GM21737 (cell line): ENCODE data around the gene CAMK2A.

Experiments used
- ATAC-seq: cut with Tn5 transposase; IDR thresholded peaks from one replicate; pipeline ENCODE4 v1.9.1; 2021; ENCODE audit warnings: mild to moderate bottlenecking, moderate library complexity; ENCODE audit not compliant: unreplicated experiment

Gene CAMK2A

DNA sequence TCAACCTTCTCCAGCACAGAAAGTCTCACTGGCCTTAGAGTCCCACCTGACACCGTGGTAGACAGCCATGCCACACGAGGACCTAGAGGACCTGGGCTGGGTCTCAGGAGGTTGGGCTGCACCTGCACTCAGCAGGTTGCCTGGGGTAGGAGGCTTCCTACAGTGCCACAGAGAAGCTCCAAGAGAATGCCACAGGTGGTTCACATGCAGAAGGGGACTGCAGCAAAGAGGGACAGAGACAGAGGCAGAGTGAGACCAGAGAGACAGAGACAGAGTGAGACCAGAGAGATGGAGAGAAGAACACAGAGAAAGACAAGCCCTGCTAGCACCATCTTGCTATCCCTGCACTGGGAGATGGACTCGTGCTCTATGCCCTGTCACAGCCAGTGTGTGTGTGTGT is 5.7 kb downstream of the CAMK2A start:
- no peak for ATAC-seq

DNA sequence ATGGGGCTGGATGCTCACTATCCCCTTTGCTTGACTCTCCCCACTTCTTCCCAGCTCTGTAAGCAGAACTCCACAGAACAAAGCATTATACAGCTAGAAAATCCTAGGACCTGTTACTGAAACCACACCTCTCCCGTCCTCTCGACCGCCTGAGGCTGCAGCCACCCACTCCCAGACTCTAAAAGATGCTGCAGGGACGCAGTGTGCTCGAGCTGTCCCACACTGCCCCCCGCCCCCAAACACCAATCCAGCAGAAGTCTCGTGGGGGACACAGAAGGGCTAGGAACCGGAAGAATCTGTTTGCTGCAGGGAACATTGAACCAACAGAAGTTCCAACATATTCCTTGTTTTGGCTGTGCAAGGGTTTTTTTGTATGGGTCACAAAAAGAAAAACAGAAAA is 7.6 kb downstream of the CAMK2A start:
- no peak for ATAC-seq

DNA sequence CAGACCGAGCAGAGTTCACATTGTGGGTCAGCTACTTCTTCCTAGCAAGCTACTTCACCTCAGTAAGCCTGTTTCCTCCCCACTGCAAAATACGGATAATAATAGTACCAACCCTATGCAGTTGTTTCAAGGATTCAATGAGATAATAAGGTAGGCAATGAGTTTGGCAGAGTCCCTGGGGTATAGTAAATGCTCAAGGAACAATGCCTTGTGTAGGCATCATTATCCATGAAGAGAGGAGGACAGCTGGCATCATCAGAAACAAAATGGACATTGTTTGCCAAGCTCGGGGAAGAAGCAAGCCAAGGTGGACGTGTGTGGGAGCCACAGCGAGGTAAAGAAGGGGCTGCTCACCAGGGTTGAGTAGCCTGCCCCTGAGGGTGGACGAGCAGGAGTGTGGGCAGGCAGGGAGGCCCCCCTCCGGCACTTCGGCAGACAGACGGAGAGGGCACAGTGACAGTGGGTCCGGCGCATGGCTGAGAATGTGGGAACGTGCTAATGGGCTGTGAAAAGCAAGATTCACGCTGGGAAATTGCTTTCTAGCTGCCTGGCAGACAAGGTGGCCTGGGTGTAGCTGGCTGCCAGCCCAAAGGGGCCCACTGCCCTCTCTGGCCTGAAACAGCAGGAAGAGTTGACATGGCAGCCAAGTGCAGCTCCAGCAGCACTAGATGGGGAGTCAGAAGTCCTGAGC is 10.1 kb downstream of the CAMK2A start:
- ATAC-seq: no peak

DNA sequence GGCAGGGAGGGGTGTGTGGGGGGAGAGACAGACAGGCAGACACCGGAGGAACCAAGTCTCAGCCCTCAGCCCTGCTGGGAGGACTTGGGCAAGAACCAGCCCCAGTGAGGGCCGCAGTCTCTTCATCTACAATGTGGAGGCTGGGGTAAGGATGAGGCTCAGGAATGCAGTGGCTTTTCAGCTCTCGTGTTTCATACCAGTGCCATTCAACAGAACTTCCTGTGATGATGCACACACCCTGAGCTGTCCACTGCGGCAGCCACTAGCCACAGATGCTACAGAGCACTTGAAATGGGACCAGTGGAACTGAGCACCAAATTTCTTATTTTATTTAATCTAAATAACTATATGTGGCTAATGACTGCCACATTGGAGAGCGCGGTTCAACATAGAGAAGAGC is 10.7 kb downstream of the CAMK2A start:
- ATAC-seq: no peak

DNA sequence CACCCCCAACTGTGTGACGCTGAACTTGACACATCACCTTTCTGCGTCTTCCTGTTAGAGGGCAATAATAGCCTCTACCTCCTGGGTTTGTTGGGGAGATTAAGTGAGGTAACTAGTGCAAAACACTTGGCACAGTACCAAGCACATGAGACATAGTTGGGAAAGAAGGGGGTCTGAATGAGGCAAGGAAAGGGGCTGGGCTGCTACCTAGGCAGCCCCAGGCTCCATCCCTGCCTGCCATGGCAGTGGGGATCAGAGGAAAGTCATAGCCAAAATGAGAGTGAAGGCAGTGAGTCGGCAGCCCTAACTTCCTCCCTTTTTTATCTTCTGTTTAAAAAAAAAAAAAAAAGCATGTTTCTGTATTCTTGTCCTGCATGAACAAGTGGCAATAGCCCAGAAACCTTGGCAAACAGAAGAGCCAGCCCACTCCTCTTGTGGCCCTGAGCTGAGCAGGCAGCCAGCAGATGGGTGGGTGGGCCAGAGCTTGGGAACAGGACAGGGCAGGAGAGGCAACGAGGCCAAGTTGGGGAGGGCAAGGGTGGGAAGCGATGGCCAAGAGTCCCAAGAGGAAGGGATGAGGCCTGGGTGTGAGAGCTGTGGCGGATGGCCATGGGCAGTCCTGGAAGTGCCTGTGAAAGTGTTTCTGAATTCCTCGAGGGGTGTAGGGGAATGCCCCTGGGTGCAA is 11.4 kb downstream of the CAMK2A start:
- no peak for ATAC-seq

DNA sequence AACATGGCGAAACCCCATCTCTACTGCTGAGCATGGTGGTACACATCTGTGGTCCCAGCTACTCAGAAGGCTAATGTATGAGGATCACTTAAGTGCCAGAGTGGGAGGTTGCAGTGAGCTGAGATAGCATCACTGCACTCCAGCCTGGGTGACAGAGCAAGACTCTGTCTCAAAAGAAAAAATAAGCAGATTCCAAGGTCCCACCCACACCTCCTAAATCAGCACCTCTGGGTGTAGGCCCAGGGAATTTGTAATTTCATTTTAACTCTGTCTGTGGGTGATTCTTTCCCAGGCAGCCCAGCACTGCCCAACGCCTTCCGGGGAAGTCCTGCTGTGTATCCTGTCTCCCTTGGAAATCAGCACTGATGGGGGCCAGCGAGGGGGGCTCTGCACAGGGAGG is 12.5 kb downstream of the CAMK2A start:
- ATAC-seq: no peak

DNA sequence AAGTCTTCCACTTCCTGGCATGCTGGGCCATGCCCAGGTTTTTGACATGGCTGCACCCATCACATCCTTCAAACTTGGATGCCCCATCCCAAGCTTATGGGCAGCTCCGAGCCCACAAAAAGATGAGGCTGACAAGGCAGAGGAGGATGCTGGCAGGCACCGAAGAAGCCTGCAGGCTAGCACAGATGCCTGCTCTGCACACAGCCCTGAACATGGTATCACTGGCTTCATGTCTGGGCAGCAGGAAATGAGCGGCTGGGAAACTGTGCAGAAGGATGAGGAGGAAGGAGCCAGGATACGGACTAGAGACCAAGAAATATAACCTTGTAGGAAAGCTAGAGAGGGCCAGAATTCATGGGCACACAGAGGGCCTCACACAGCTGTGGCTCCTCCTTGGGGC is 14.8 kb downstream of the CAMK2A start:
- no peak for ATAC-seq

DNA sequence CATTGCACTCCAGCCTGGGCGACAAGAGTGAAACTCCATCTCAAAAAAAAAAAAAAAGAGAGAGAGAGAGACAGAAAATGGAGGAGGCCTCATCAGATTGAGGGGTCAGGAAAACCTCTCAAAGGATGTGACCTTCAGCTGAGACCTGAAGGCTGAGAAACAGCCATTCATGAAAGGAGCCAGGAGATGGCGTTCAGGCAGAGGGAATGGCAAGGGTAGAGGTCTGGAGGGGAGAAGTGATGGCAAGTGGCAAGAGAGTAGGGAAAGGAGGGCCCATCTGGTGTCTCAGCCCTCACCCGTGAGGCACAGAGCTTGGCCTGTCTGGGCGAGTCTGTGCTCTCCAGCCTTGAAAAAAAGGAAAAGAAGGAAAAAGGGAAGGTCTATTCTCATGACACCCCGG is 17.0 kb downstream of the CAMK2A start:
- no peak for ATAC-seq

DNA sequence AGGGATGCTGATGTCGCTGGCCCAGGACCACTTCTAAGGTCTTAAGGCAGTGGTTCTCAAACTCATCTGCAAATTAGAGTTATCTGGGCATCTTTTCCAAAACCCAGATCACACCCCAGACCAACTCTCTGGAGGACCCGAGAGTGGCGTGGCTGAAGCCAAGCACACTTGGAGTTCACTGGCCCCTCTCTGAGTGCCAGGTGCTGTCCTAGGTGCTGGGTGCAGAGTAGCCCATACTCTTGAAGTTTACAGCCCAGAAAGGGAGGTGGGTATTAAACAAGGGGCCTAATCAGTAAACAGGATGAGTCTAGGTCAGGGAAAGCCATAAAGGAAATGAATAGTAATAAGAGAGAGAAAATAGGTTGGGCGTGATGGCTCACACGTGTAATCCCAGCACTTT is 17.6 kb downstream of the CAMK2A start:
- ATAC-seq: no peak

DNA sequence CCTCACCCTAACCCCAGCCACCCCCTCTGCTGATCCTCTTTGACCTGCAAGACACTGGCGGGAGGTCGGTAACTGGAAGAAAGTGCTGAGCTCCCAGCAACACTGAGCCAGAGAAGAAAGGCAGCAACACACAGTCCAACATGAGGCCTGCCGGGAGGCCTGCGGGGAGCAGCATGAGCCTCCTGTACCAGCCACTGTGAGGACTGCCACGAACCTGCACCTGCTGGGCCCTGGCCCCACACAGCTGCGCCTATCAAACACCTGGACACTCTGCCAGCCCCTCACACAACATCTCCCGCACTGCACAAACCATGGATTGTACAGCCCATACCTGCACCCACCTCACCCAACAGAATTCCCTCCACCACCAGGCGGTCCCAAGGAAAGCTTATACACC is 18.3 kb downstream of the CAMK2A start:
- no peak for ATAC-seq

DNA sequence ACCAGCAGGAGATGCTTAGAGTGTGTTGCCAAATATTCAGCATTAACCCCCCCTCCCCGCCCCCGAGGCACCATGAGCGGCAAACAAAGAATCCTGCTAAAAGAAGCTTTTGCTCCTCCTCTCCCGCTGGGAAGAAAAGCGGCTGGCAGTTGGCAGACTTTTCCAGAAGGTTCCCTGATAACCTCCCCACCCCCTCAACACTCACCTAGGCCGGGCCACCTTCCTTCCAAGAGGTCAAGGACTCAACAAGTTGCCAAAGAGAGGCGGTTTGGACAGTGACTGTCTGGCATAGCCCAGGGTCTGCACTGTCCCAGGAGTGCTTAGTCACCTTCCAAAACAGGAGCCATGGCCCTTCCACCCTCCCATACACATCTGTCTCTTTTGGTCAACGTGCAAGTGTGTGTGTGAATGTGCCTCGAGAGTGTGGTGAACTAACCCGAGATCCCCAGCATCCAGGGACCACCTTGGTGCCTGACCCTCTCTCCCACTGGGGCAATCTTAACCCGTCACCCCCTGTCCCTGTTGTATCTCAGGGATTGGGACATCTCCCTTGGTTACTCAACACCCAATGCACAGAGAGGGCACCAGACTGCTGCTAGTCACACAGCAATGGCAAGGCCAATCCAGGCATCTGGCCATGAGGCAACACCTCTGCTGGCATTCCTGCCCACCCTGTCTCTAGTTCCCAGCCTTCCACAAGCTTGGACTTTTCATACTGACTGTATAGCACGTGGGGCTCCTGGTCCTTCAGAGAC is 18.9 kb downstream of the CAMK2A start:
- ATAC-seq: no peak

DNA sequence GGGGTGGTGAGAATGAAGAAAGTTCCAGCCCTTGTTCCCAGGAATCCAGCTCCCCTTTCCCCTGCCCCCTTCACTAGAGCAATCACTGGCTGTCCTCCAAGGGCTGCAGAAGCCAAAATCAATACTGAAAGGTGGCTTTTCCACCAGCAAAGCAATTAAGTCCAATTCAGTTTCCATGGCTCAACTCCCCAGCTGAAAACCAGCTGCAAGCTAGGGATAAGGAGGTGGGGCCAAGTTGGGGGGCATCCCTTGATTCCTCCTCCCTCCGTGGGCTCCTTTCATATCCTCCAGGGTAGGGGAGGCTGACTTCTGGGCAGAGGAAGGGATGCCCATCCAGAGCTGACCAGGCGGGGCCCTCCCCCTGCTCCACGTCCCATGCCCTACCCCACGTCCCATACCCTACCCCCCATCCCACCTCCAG is 22.7 kb downstream of the CAMK2A start:
- ATAC-seq: no peak

DNA sequence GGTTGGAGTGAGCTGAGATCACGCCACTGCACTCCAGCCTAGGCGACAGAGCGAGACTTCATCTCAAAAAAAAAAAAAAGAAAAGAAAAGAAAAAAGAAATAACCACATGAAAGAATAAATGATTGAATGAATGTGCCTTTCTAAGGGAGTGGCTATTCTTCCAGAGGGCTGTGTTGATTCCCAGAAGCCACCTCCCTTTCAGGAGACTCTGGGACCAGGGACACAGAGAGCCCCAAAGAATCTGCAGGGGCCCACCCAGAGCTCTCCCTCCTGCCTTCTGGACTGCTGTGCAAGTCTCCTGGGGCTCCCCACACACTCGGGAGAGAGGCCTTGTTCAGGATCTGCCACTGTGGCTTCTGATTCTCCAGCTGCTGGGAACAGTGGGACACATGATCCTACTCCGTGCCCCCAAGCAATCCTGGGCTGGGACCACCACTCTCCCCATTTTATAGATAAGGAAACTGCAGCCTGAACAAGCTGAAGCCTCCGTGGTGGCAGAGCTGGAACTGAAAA is 23.6 kb downstream of the CAMK2A start:
- ATAC-seq: no peak

DNA sequence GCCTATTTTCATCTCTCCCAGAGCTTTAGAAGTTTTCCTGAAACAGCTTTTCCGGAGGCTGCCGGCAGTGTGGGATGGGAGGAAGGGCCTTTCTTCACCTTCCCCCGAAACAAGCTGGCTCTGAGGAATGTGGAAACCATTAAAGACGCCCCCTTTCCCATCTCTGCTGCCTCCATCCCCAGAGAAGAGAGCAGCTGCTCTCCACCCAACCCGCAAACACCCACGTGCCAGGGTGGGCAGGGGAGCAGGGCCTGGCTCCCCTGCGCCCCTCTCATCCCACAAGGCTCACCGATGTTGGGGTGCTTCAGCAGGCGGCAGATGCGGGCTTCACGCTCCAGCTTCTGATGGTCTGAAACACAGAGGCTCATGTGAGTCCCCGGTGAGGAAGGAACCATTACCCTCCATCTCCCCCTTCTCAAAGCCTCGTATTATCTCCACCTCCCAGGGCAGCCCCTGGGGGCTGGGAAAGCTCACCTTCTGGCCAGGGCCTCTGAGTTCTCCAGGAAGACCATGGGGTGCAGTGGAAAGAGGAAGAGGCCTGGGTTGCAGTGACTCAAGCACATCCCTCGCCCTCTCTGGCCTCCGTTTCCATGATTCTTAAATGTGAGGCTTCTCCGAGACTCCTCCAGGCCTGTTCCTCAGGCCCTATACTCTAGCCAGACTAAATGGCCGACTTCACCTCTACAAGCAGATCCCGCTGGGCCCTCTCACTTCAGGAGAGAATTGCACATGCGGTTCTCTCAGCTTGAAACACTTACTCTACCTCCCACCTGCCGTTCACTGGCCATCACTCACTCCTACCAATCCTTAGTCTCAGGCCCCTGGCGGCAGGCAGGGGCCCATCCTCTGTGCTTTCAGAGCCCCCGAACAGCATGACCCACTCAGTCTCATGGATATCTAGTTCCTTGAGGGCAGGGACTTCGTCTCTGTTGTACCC is 24.6 kb downstream of the CAMK2A start:
- no peak for ATAC-seq

DNA sequence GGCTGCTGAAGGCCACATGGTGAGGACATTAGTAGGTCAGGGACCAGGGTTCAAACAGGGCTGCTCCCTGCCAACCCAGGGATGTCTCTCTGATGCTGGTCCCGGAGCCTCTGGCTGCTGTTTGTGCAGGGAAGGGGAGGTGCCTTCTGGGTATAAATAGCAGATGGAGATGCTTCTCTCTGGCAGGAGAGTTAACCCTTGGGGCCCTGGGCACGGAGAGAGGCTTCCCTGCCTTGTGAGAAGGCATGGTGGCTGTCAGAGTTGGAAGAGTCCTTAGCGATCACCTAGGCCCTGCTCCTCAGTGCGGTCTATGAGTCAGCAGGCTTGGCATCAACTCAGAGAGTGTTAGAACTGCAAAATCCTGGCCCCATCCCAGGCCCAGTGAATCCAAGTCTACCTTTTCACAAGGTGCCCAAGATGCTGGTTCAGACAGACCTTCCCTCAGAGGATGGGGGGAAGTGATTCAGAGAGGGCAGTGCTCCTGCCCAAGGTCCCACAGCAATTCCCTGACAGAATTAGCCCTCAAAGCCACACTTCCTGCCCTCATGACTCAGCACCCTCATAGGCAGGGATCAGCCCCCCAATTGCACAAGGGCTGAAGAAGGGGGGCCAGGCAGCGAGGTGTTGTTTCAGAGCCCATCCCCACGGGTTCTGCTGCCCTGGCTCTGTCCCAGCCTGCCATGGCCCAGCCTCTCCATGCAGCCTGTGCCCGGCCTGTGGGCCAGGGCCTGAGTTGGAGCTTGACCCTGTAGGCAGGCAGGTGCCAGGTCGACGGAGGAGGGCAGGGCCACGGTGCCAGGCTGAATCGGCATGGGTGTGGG is 25.6 kb downstream of the CAMK2A start:
- ATAC-seq: no peak

DNA sequence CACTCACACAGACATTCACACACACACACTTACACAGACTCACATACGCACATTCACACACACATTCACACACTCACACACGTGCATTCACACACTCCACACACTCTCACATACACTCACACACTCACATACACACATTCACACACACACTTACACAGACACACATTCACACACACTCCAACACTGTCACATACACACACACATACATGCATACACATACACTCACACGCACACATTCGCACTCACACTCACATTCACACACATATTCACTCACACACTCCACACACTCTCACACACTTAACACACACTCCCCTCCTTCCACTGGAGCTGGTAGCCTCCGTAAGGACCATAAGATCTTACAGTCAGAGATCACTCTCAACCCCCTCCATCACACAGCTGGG is 26.2 kb downstream of the CAMK2A start:
- ATAC-seq: no peak

DNA sequence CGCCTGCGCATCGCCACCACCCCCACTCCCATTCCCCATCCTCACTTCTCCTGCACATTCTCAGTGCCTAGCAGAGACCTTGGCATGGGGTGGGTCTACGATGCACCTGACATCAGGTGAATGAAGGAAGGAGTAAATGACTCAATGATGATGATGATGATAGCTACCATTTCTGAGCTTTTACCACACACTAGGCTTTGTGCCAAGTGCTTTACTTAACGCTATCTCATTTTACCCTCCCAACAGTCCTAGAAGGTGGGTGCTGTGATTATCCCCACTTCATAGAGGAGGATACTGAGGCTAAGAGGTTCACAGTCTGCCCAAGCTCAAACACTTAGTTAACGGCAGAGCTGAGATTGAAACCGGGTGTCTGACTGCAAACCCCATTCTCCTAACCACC is 27.1 kb downstream of the CAMK2A start:
- no peak for ATAC-seq

DNA sequence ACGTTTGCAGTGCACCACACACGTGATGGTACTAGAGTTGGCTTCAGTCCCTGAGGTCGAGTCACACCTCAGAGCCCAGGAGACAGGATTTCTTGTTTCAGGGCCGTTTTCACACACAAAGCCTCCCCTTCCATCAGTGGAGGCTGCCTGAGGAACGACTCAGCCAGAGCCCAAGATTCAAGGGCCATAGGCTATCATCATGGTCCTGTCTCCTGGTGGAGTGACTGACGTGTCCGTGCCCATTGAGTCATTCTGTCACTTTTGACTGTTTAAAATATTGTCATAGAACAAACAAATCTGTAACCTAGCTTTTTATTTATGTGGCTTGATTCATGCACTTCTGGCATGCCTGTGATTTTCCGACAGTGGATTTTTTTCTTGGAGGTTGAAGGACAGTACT is 28.3 kb downstream of the CAMK2A start:
- ATAC-seq: no peak

DNA sequence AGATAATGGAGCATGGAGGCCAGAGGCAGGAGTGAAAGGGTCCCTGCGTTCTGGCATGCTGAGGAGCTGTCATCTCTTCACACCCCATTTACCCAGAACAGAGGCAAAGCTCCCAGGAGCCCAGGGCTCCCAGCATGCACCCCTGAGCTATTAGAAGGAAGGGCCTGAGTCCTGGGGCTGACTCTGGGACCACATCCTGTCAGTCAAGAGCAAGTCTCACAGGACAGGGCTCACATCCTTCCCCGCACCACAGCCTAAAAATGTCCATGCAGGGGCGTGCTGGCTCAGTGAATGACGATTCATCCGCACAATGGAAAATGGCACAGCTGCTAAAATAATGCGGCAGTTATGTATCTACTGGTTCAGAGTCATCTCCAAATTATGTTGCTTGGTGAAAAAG is 31.4 kb downstream of the CAMK2A start:
- ATAC-seq: peak; percentile 78

DNA sequence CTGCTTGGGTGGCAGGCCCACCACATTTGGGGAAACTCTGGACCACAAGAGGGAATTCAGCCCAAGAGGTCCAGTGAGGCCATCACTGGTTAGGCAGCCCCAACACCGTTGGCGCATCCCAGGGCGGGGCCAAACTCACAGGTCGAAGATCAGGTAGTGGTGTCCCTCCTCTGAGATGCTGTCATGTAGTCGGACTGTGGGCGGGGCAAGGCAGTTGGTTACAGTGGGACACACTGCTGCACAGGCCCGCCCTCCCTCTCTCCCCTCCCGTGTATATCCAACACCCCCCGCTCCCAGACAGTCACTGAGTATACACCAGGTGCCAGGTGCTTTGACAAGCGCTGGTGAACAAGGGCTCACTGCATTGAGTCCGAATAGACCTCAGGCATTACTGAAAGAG is 32.1 kb downstream of the CAMK2A start:
- ATAC-seq: no peak
